ENCODE measurements around the gene PAN2. TPM values are rescaled to one million over a fixed set of nuclear protein-coding genes. Genes with fewer than 3 reads are reported as not detected.

PAN2 gene
- total RNA-seq, 1 experiment from 2014 or later, result 75.0 TPM

DNA sequence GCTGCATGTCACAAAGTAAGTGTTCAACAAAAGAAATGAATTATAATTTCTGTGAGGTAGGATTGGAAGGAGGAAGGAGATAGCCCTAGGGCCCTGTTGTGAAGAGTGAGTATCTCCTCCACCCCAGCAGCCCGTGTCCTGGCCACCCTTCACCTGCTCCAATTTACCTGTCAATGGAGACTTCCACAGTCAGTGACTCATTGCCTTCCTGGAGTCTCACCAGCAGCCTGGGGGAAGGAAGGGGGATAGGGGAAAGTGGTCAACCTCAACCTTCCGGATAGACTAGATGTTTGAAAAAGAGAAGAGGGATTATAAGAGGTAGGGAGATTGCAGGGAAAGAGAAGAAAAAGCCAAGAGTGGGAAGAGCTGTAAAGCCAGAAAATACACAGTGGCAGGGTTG, 16.9 kb upstream of the PAN2 start (continued):
- TF ChIP-seq POLR2AphosphoS5 (IDR thresholded peaks at IDR 0.05; ENCODE audit: low read depth, low read length) (no peak), SP1 (IDR thresholded peaks at IDR 0.05; ENCODE audit: low read depth) (no peak)

DNA sequence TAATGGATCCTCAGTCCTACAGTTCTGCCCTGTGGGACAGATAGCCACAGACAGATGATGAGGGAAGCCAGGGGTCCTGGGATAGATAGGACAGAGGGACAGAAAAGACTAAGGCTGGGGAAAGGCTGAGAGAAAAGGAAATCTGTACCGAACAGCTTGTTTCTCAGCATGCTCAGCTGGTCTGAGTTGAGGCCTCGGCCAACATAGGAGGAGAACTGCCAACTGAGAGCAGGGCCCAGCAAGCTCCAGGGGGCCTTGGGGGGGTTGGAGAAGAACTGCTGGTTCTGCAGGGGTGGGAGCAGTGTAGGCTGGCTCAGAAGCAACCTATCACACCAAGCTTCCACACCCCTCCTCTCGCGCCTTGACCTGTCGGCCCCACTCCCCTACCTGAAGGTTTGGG, 15.0 kb upstream of the PAN2 start:
- Histone ChIP-seq H3K79me2 (ENCODE audit: insufficient read depth, low read length) (no peaks in the 10 kb centered on the region), H3K36me3 (ENCODE audit: control insufficient read depth in 1 of 2, insufficient read depth in 2 of 2, low read length in 2 of 2) (peaks cover 17 to 25% of the 10 kb centered on the region in 2 experiments; a peak in 3 of 4 replicates), H3K4me2 (ENCODE audit: low read length) (no peak overlapping the region), H3K9ac (ENCODE audit: low read length) (no peak overlapping the region), H2AFZ (ENCODE audit: low read depth, low read length, poor library complexity, severe bottlenecking) (no peak overlapping the region), H4K20me1 (ENCODE audit: insufficient read depth) (no peaks in the 10 kb centered on the region), H3K27ac (ENCODE audit: low read depth, low read length) (no peak overlapping the region), H3K9me3 (ENCODE audit: control insufficient read depth in 1 of 2, insufficient read depth in 1 of 2, low read depth in 1 of 2, low read length in 2 of 2) (no peaks in the 10 kb centered on the region), H3K4me3 (replicated peaks in 1 of 2; ENCODE audit: low read depth in 1 of 2, low read length in 2 of 2) (no peak overlapping the region), H3K27me3 (ENCODE audit: insufficient read depth, low read length) (no peaks in the 10 kb centered on the region), H3K9me2 (ENCODE audit: insufficient read depth) (no peaks in the 10 kb centered on the region), H3K4me1 (ENCODE audit: control insufficient read depth in 1 of 2, insufficient read depth in 2 of 2, low read length in 2 of 2) (no peaks in the 10 kb centered on the region)
- ATAC-seq (no peak), DNase-seq (ENCODE audit: low read depth, low spot score) (no peak)
- POLR2A ChIA-PET, result interaction anchor here (2.9 kb wide), 1 partner anchor 11 kb away, joined by 8 read pairs; the partner anchor contains the start of gene STAT2
- RAD21 ChIA-PET (ENCODE audit: low non-redundant PET in 1 of 2, low total read pairs in 2 of 2, uncharacterized antibody in 2 of 2, unreplicated experiment in 2 of 2), result no interaction called here
- TF ChIP-seq, protein P1, sequence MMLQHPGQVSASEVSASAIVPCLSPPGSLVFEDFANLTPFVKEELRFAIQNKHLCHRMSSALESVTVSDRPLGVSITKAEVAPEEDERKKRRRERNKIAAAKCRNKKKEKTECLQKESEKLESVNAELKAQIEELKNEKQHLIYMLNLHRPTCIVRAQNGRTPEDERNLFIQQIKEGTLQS (IDR thresholded peaks at IDR 0.05), result no peak
- TF ChIP-seq POLR2A (IDR thresholded peaks at IDR 0.05; ENCODE audit: borderline replicate concordance, extremely low read depth, insufficient read depth, insufficient read length) (no peak), JUND (IDR thresholded peaks at IDR 0.05) (no peak), CBX3 (IDR thresholded peaks at IDR 0.05; ENCODE audit: low read depth) (no peak), CEBPB (IDR thresholded peaks at IDR 0.05; ENCODE audit: low read depth) (no peak), POLR2AphosphoS5 (IDR thresholded peaks at IDR 0.05; ENCODE audit: low read depth, low read length) (no peak), ELF1 (IDR thresholded peaks at IDR 0.05; ENCODE audit: borderline replicate concordance, low read depth) (no peak), TCF7L2 (IDR thresholded peaks at IDR 0.05; ENCODE audit: borderline replicate concordance, extremely low read depth, insufficient read depth, insufficient read length) (no peak), ZFX (IDR thresholded peaks at IDR 0.05) (no peak), RAD21 (IDR thresholded peaks at IDR 0.05; ENCODE audit: low read depth) (no peak), YY1 (IDR thresholded peaks at IDR 0.05; ENCODE audit: extremely low read depth, insufficient replicate concordance, low read depth, low read length) (no peak), SIN3A (IDR thresholded peaks at IDR 0.05; ENCODE audit: low read depth) (no peak), EZH2 (IDR thresholded peaks at IDR 0.05) (no peak), EZH2phosphoT487 (IDR thresholded peaks at IDR 0.05; ENCODE audit: borderline replicate concordance) (no peak), SRF (IDR thresholded peaks at IDR 0.05; ENCODE audit: low read depth) (no peak)
- TF ChIP-seq, protein P2, sequence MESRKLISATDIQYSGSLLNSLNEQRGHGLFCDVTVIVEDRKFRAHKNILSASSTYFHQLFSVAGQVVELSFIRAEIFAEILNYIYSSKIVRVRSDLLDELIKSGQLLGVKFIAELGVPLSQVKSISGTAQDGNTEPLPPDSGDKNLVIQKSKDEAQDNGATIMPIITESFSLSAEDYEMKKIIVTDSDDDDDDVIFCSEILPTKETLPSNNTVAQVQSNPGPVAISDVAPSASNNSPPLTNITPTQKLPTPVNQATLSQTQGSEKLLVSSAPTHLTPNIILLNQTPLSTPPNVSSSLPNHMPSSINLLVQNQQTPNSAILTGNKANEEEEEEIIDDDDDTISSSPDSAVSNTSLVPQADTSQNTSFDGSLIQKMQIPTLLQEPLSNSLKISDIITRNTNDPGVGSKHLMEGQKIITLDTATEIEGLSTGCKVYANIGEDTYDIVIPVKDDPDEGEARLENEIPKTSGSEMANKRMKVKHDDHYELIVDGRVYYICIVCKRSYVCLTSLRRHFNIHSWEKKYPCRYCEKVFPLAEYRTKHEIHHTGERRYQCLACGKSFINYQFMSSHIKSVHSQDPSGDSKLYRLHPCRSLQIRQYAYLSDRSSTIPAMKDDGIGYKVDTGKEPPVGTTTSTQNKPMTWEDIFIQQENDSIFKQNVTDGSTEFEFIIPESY (IDR thresholded peaks at IDR 0.05; ENCODE audit: extremely low read depth, insufficient replicate concordance, low read length), result no peak
- TF ChIP-seq, protein P3, sequence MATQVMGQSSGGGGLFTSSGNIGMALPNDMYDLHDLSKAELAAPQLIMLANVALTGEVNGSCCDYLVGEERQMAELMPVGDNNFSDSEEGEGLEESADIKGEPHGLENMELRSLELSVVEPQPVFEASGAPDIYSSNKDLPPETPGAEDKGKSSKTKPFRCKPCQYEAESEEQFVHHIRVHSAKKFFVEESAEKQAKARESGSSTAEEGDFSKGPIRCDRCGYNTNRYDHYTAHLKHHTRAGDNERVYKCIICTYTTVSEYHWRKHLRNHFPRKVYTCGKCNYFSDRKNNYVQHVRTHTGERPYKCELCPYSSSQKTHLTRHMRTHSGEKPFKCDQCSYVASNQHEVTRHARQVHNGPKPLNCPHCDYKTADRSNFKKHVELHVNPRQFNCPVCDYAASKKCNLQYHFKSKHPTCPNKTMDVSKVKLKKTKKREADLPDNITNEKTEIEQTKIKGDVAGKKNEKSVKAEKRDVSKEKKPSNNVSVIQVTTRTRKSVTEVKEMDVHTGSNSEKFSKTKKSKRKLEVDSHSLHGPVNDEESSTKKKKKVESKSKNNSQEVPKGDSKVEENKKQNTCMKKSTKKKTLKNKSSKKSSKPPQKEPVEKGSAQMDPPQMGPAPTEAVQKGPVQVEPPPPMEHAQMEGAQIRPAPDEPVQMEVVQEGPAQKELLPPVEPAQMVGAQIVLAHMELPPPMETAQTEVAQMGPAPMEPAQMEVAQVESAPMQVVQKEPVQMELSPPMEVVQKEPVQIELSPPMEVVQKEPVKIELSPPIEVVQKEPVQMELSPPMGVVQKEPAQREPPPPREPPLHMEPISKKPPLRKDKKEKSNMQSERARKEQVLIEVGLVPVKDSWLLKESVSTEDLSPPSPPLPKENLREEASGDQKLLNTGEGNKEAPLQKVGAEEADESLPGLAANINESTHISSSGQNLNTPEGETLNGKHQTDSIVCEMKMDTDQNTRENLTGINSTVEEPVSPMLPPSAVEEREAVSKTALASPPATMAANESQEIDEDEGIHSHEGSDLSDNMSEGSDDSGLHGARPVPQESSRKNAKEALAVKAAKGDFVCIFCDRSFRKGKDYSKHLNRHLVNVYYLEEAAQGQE (IDR thresholded peaks at IDR 0.05; ENCODE audit: low read depth), result no peak
- TF ChIP-seq, protein P4, sequence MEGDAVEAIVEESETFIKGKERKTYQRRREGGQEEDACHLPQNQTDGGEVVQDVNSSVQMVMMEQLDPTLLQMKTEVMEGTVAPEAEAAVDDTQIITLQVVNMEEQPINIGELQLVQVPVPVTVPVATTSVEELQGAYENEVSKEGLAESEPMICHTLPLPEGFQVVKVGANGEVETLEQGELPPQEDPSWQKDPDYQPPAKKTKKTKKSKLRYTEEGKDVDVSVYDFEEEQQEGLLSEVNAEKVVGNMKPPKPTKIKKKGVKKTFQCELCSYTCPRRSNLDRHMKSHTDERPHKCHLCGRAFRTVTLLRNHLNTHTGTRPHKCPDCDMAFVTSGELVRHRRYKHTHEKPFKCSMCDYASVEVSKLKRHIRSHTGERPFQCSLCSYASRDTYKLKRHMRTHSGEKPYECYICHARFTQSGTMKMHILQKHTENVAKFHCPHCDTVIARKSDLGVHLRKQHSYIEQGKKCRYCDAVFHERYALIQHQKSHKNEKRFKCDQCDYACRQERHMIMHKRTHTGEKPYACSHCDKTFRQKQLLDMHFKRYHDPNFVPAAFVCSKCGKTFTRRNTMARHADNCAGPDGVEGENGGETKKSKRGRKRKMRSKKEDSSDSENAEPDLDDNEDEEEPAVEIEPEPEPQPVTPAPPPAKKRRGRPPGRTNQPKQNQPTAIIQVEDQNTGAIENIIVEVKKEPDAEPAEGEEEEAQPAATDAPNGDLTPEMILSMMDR (IDR thresholded peaks at IDR 0.05 in 2 of 3, conservative IDR thresholded peaks at IDR 0.05 in 1 of 3; ENCODE audit: borderline replicate concordance in 1 of 3, insufficient read depth in 1 of 3, low read depth in 2 of 3, low read length in 2 of 3), result no peak
- CTCF ChIA-PET, result interaction anchor here (1.1 kb wide), 1 partner anchor 15 kb away, joined by 4 read pairs; the partner anchor contains the start of gene PAN2
- BruUV-seq (replicated peaks), result no TSS peak
- intact Hi-C loops (cut with micrococcal nuclease), result no loop called here
